Measurements from ENCODE around the gene BMP2. TPM values are rescaled to one million over a fixed set of nuclear protein-coding genes. Genes with fewer than 3 reads are reported as not detected.

Gene BMP2
- 0.78 and 0.79 TPM in 2 replicates for polyA plus RNA-seq

DNA sequence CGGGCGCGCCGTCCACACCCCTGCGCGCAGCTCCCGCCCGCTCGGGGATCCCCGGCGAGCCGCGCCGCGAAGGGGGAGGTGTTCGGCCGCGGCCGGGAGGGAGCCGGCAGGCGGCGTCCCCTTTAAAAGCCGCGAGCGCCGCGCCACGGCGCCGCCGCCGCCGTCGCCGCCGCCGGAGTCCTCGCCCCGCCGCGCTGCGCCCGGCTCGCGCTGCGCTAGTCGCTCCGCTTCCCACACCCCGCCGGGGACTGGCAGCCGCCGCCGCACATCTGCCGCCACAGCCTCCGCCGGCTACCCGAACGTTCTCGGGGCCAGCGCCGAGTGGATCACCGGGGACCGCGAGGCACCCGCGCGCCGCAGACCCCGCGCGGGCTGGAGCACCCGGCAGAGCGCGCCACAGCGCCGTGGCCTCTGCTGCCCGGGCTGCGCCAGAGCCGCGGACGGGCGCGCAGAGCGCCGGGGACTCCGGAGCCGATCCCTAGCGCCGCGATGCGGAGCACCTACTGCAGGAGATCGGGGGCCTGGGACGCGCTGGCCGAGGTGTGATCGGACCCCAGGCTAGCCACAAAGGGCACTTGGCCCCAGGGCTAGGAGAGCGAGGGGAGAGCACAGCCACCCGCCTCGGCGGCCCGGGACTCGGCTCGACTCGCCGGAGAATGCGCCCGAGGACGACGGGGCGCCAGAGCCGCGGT lies at the start of gene BMP2:
BMP2 (plus strand) TSS at position 151 of the 692 bp plus-strand sequence. CDS start 2,441 bp downstream, outside the sequence.

Measured in Purkinje cell (primary cell).